HEK293T (cell line): ENCODE measurements around the gene MPPE1.

Experiments
- ARNT ChIP-seq: fragments of 450-650 bp; IDR thresholded peaks from 2 replicates; pipeline ENCODE4 v1.6.1; 2017; ENCODE audit warnings: mild to moderate bottlenecking
- BHLHE40 ChIP-seq: fragments of 450-650 bp; IDR thresholded peaks from 2 replicates; pipeline ENCODE4 v1.6.1; 2016; ENCODE audit warnings: mild to moderate bottlenecking, moderate library complexity, borderline replicate concordance
- CTBP1 ChIP-seq: fragments of 450-650 bp; IDR thresholded peaks from 2 replicates; pipeline ENCODE4 v1.6.1; 2016; ENCODE audit warnings: borderline replicate concordance
- ELF4 ChIP-seq: fragments of 450-650 bp; IDR thresholded peaks from 2 replicates; pipeline ENCODE4 v1.6.1; 2017; ENCODE audit warnings: antibody characterized with exemption
- FOXA1 ChIP-seq: fragments of 450-650 bp; IDR thresholded peaks from 2 replicates; pipeline ENCODE4 v1.6.1; 2016; ENCODE audit warnings: mild to moderate bottlenecking
- FOXK2 ChIP-seq: fragments of 450-650 bp; IDR thresholded peaks from 2 replicates; pipeline ENCODE4 v1.6.1; 2016; ENCODE audit warnings: mild to moderate bottlenecking
- FOXM1 ChIP-seq: fragments of 450-650 bp; IDR thresholded peaks from 2 replicates; pipeline ENCODE4 v1.6.1; 2017; ENCODE audit warnings: mild to moderate bottlenecking, borderline replicate concordance
- HDGF ChIP-seq: fragments of 450-650 bp; IDR thresholded peaks from 2 replicates; pipeline ENCODE4 v1.6.1; 2017; ENCODE audit warnings: antibody characterized with exemption, borderline replicate concordance
- L3MBTL2 ChIP-seq: fragments of 450-650 bp; conservative IDR thresholded peaks from 2 replicates; pipeline ENCODE4 v1.6.1; 2016; ENCODE audit warnings: mild to moderate bottlenecking
- LEF1 ChIP-seq: fragments of 450-650 bp; IDR thresholded peaks from 2 replicates; pipeline ENCODE4 v1.6.1; 2017; ENCODE audit warnings: mild to moderate bottlenecking, borderline replicate concordance
- SP1 ChIP-seq: fragments of 450-650 bp; IDR thresholded peaks from 2 replicates; pipeline ENCODE4 v1.6.1; 2017
- SUZ12 ChIP-seq: fragments of 450-650 bp; IDR thresholded peaks from 2 replicates; pipeline ENCODE4 v1.6.1; 2016; ENCODE audit warnings: mild to moderate bottlenecking
- TARDBP ChIP-seq: fragments of 450-650 bp; IDR thresholded peaks from 2 replicates; pipeline ENCODE4 v1.6.1; 2016
- ZNF384 ChIP-seq: fragments of 450-650 bp; IDR thresholded peaks from 2 replicates; pipeline ENCODE4 v1.6.1; 2016

DNA sequence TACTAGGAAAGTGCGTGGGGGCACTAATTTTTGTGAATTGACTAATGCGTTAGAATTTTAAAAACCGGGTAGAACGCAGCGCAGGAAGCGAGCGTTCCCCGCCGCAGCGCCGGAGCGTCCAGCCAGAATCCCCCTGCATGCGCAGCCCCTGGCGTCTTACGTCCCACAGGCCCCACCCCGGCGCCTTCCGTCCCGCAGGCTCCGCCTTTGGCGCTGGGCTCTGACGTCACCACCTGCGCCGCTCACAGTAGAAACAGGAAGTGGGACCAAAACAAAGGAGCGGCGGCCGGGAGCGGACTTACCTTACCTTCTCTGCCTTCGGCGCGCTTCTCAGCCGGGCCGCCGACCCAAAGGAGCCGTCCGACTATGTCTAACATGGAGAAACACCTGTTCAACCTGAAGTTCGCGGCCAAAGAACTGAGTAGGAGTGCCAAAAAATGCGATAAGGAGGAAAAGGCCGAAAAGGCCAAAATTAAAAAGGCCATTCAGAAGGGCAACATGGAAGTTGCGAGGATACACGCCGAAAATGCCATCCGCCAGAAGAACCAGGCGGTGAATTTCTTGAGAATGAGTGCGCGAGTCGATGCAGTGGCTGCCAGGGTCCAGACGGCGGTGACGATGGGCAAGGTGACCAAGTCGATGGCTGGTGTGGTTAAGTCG, 56.8 kb downstream of the MPPE1 start, which contains the start of gene CHMP1B:
- no peak for TF ChIP-seq SP1
- no peak for TF ChIP-seq FOXA1
- TF ChIP-seq BHLHE40, result no peak
- no peak for TF ChIP-seq LEF1
- no peak for TF ChIP-seq FOXM1
- TF ChIP-seq SUZ12, result no peak
- no peak for TF ChIP-seq ZNF384
- no peak for TF ChIP-seq TARDBP
- TF ChIP-seq CTBP1, result no peak
- peak; percentile 88 for TF ChIP-seq FOXK2
- no peak for TF ChIP-seq HDGF
- TF ChIP-seq L3MBTL2, result no peak
- peak; percentile 91 for TF ChIP-seq ELF4
- TF ChIP-seq ARNT, result no peak
